Endothelial cell (in vitro differentiated cells): Measurements from ENCODE around the gene RAB14. TPM values are rescaled to one million over a fixed set of nuclear protein-coding genes. Genes with fewer than 3 reads are reported as not detected.
"Not testable (repeated sequence)": the region's sequence is repeated elsewhere in the genome, so short reads cannot be mapped to it uniquely, and the experiment has no call there.

Experiments used
- DNase-seq: peaks from one replicate; pipeline ENCODE4 v3.0.0; 2021; ENCODE audit warnings: low spot score
- H3K27ac Mint-ChIP-seq: one replicate; pipeline ENCODE4 v1.8.0; 2021; ENCODE audit warnings: mixed read lengths, inconsistent platforms; ENCODE audit not compliant: unreplicated experiment
- H3K27me3 Mint-ChIP-seq: one replicate; pipeline ENCODE4 v1.8.0; 2021; ENCODE audit warnings: mild to moderate bottlenecking, moderate library complexity, mixed read lengths, inconsistent platforms; ENCODE audit not compliant: unreplicated experiment
- H3K36me3 Mint-ChIP-seq: one replicate; pipeline ENCODE4 v1.8.0; 2021; ENCODE audit warnings: mild to moderate bottlenecking, low read depth, mixed read lengths, inconsistent platforms; ENCODE audit not compliant: unreplicated experiment
- H3K4me1 Mint-ChIP-seq: one replicate; pipeline ENCODE4 v1.8.0; 2021; ENCODE audit warnings: mild to moderate bottlenecking, mixed read lengths, inconsistent platforms; ENCODE audit not compliant: unreplicated experiment
- H3K4me3 Mint-ChIP-seq: one replicate; pipeline ENCODE4 v1.8.0; 2021; ENCODE audit warnings: mild to moderate bottlenecking, mixed read lengths, inconsistent platforms; ENCODE audit not compliant: unreplicated experiment
- H3K9me3 Mint-ChIP-seq: one replicate; pipeline ENCODE4 v1.8.0; 2021; ENCODE audit warnings: mixed read lengths, inconsistent platforms; ENCODE audit not compliant: unreplicated experiment
- CTCF ChIP-seq: fragments of 200-600 bp; sonication (generic); IDR thresholded peaks from one replicate; pipeline ENCODE4 v1.5.0; 2021; ENCODE audit warnings: antibody characterized with exemption; ENCODE audit not compliant: unreplicated experiment
- total RNA-seq: library from RNA; stranded (reverse); fragmentation: NEBNext Ultra II Directional; extraction: Animal tissue kit (Norgen Biotek cat#: 25700); gene quantifications from one replicate; pipeline ENCODE4 v1.2.1, GENCODE V29; 2021; ENCODE audit not compliant: unreplicated experiment

Gene RAB14
- total RNA-seq, 1 donor from 2014 or later: 81.6 TPM

- H3K4me1 Mint-ChIP-seq: peaks cover 7% of the 10 kb centered on the region
- H3K4me3 Mint-ChIP-seq: no peak overlapping the region
- no peak for DNase-seq
- H3K27ac Mint-ChIP-seq: no peak overlapping the region
- TF ChIP-seq CTCF: no peak
- H3K9me3 Mint-ChIP-seq: no peaks in the 10 kb centered on the region
- H3K36me3 Mint-ChIP-seq: peaks cover 17% of the 10 kb centered on the region
- H3K27me3 Mint-ChIP-seq: no peaks in the 10 kb centered on the region
These were observed 68.4 kb downstream of the RAB14 start for GRCh38 chr9:121133104-121133816.

GRCh38 chr9:121129384-121129783, 72.3 kb downstream of the RAB14 start:
- H3K27me3 Mint-ChIP-seq, DNase-seq, H3K27ac Mint-ChIP-seq, H3K9me3 Mint-ChIP-seq, H3K4me1 Mint-ChIP-seq: not testable (repeated sequence)
- peak overlapping the region; percentile 20 for H3K4me3 Mint-ChIP-seq
- peaks cover 19% of the 10 kb centered on the region for H3K36me3 Mint-ChIP-seq

Other genes starting within 250 kb of the RAB14 start
- gene C5, start 151.6 kb downstream of the RAB14 start, total RNA-seq: 0.41 TPM
- gene CNTRL, start 126.9 kb downstream of the RAB14 start, total RNA-seq: 23.6 TPM
- 205 TPM for gene GSN, start 66.3 kb upstream of the RAB14 start, total RNA-seq
- 16.1 TPM for gene STOM, start 168.4 kb upstream of the RAB14 start, total RNA-seq